ENCODE results near the gene NR4A1.

GRCh38 chr12:52035190-52035589 is 16.1 kb upstream of the NR4A1 start:
- TF ChIP-seq EZH2 (IDR thresholded peaks at IDR 0.05): no peak
- no peak for TF ChIP-seq POLR2AphosphoS5 (IDR thresholded peaks at IDR 0.05; ENCODE audit: borderline replicate concordance, low read depth, low read length)
- TF ChIP-seq FOXP2 (optimal IDR thresholded peaks at IDR 0.05; ENCODE audit: control extremely low read depth, extremely low read length, insufficient read depth): no peak
